ENCODE measurements around the gene AGR2.

DNA sequence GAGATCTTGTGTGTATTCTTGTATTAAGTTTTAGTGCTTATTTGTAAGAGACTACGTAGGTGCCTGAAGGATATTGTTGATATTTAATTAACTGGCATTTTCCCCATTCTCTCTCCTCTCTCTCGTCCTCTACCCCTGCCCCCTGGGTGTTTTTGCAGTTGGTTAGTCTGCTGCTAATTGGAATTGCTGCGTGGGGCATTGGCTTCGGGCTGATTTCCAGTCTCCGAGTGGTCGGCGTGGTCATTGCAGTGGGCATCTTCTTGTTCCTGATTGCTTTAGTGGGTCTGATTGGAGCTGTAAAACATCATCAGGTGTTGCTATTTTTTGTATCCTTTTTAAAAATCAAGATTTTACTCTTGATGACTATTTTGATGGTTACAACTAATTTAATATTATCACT lies 28.7 kb downstream of the AGR2 start:
- no peak for TF ChIP-seq YY1 (IDR thresholded peaks at IDR 0.05; ENCODE audit: insufficient read depth, insufficient read length)
- no peak for TF ChIP-seq ZNF274 (IDR thresholded peaks at IDR 0.05; ENCODE audit: low read depth, low read length)
- TF ChIP-seq SUZ12 (IDR thresholded peaks at IDR 0.05; ENCODE audit: extremely low read depth, insufficient read depth, insufficient read length): no peak
